Upper lobe of left lung (tissue), 4 donors: ENCODE data around the gene MAEA.

Experiments used
- CTCF ChIP-seq, 6 experiments: fragments of 450-650 bp in 4 of 6; fragments of 200-600 bp in 2 of 6; sonication (generic) in 2 of 6; IDR thresholded peaks; one replicate each; pipeline ENCODE4 v1.5.1; 2016 to 2019; ENCODE audit warnings: antibody characterized with exemption in 6 of 6
- EP300 ChIP-seq, 4 donors: sonication (generic); formaldehyde crosslinking; IDR thresholded peaks; one replicate each; pipeline ENCODE4 v1.5.1; 2017; ENCODE audit warnings: antibody characterized with exemption in 4 of 4, control low read depth in 2 of 4
- POLR2A ChIP-seq, 4 donors: fragments of 450-650 bp; IDR thresholded peaks; one replicate each; pipeline ENCODE4 v1.5.1; 2016 to 2017; ENCODE audit warnings: antibody characterized with exemption in 4 of 4, mild to moderate bottlenecking in 2 of 4
- POLR2AphosphoS5 ChIP-seq, 2 donors: sonication (generic); formaldehyde crosslinking; IDR thresholded peaks; one replicate each; pipeline ENCODE4 v1.5.1; 2017; ENCODE audit warnings: antibody characterized with exemption in 2 of 2

- TF ChIP-seq CTCF (IDR thresholded peaks at IDR 0.05) = no peak
- TF ChIP-seq POLR2A (IDR thresholded peaks at IDR 0.05) = no peak
- no peak for TF ChIP-seq POLR2AphosphoS5 (IDR thresholded peaks at IDR 0.05)
- TF ChIP-seq EP300 (IDR thresholded peaks at IDR 0.05) = no peak
These were observed 16.2 kb downstream of the MAEA start for GRCh38 chr4:1305781-1306455.
